GM23248 (cell line): Measurements from ENCODE around the gene KRT31. TPM values are rescaled to one million over a fixed set of nuclear protein-coding genes. Genes with fewer than 3 reads are reported as not detected.

Experiments
- DNase-seq: peaks from one replicate; pipeline ENCODE4 v3.0.0-alpha.2; 2015
- H2AFZ ChIP-seq: fragments of 200-600 bp; sonication (generic); 2 replicates; pipeline ENCODE4 v1.6.1; 2016; ENCODE audit warnings: antibody characterized with exemption
- H3F3A ChIP-seq: fragments of 200-600 bp; sonication (generic); 2 replicates; pipeline ENCODE4 v1.6.1; 2016; ENCODE audit warnings: mild to moderate bottlenecking, antibody characterized with exemption, mixed run types; ENCODE audit not compliant: insufficient read depth
- H3K27ac ChIP-seq: fragments of 200-600 bp; sonication (generic); 2 replicates; pipeline ENCODE4 v1.5.1; 2016; ENCODE audit warnings: mild to moderate bottlenecking
- H3K27me3 ChIP-seq: fragments of 200-600 bp; sonication (generic); replicated peaks from 2 replicates; pipeline ENCODE4 v1.6.1; 2016; ENCODE audit warnings: mild to moderate bottlenecking; ENCODE audit not compliant: insufficient read depth
- H3K36me3 ChIP-seq: fragments of 200-600 bp; sonication (generic); 2 replicates; pipeline ENCODE4 v1.6.1; 2016; ENCODE audit warnings: low read depth, mild to moderate bottlenecking
- H3K4me1 ChIP-seq: fragments of 200-600 bp; sonication (generic); 2 replicates; pipeline ENCODE4 v1.6.1; 2016; ENCODE audit warnings: mild to moderate bottlenecking; ENCODE audit not compliant: insufficient read depth
- H3K4me2 ChIP-seq: fragments of 200-600 bp; sonication (generic); one replicate; pipeline ENCODE4 v1.6.1; 2016; ENCODE audit warnings: mild to moderate bottlenecking; ENCODE audit not compliant: unreplicated experiment
- H3K4me3 ChIP-seq: fragments of 200-600 bp; sonication (generic); 2 replicates; pipeline ENCODE4 v1.5.1; 2016; ENCODE audit warnings: mild to moderate bottlenecking
- H3K79me2 ChIP-seq: fragments of 200-600 bp; sonication (generic); 2 replicates; pipeline ENCODE4 v1.6.1; 2016; ENCODE audit warnings: mild to moderate bottlenecking; ENCODE audit not compliant: insufficient read depth
- H3K9ac ChIP-seq: fragments of 200-600 bp; sonication (generic); 2 replicates; pipeline ENCODE4 v1.6.1; 2016; ENCODE audit warnings: mild to moderate bottlenecking
- H3K9me2 ChIP-seq: fragments of 200-600 bp; sonication (generic); 2 replicates; pipeline ENCODE4 v1.6.1; 2016; ENCODE audit warnings: mixed run types, mild to moderate bottlenecking, moderate library complexity; ENCODE audit not compliant: insufficient read depth
- H3K9me3 ChIP-seq: fragments of 200-600 bp; sonication (generic); one replicate; pipeline ENCODE4 v1.6.1; 2017; ENCODE audit warnings: low read depth
- H4K20me1 ChIP-seq: fragments of 200-600 bp; sonication (generic); 2 replicates; pipeline ENCODE4 v1.6.0; 2016; ENCODE audit not compliant: insufficient read depth
- EZH2 ChIP-seq: fragments of 200-600 bp; sonication (generic); IDR thresholded peaks from 2 replicates; pipeline ENCODE4 v1.6.1; 2018; ENCODE audit warnings: antibody characterized with exemption, mild to moderate bottlenecking; ENCODE audit not compliant: insufficient read depth, poor library complexity, severe bottlenecking
- EZH2phosphoT487 ChIP-seq: fragments of 200-600 bp; sonication (generic); IDR thresholded peaks from 2 replicates; pipeline ENCODE4 v1.6.1; 2018; ENCODE audit warnings: antibody characterized with exemption, moderate library complexity, mild to moderate bottlenecking, low read depth; ENCODE audit not compliant: insufficient read depth
- WGBS, 2 experiments: methylation state at CpG; one replicate each; pipeline ENCODE4 v1.1.6; 2015 to 2017; ENCODE audit warnings: low lambda C conversion rate in 2 of 2, low coverage in 1 of 2; ENCODE audit errors: missing lambda C conversion rate in 2 of 2; 5-methylcytosine and 5-hydroxymethylcytosine counted together
- in situ Hi-C: fragments of 300-500 bp; cut with MboI; formaldehyde crosslinking; loops from 2 replicates; pipeline ENCODE4 v1.15.0; 2020
- polyA plus RNA-seq: library from polyadenylated mRNA; unstranded; fragments of >200 nt; fragmentation: Nextera tagmentation; extraction: Ambion mirVana; gene quantifications from 2 replicates; pipeline ENCODE4 v1.2.1, GENCODE V29; 2016
- total RNA-seq: library from RNA; depleted of rRNA; stranded (reverse); fragments of >200 nt; shearing (Covaris generic); gene quantifications from 2 replicates; pipeline ENCODE4 v1.2.3, GENCODE V29; 2014

KRT31 gene
- total and polyA plus RNA-seq, 2 experiments from 2014 or later, result not detected

DNA sequence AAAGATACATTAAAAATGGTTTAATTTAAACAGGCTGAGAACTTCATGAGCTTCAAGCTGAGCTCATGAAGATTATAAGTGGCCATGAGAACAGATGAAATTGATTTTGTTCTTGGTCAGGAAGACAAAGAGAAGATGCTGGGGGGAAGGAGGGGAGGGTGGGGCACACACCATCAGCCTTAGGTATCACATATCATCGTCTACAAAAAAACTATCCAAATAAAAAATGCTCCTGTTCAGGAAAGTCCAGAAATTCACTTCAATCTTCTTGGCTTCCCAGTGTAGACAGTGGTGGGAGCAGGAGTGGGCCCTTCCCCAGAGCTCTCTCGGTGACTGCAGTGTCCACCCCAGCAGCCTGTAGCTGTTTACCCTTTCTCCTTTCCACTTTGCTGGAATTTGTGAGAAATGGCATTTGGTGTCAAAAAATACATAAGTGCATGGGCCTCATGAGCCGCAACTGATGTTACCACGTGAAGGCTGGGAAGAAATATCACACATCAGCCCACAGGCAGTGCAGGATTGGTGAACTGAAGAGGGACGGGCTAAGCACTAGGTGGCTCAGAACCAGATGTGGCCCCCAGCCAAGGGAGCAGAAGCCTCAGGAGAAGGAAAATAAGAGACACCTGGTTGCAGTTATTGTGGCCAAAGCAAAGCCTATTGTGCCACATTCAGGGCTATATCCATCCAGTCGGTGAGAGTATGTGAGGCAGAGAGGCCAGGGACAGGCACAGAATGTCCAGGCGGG lies 20.9 kb upstream of the KRT31 start:
- TF ChIP-seq EZH2phosphoT487, result no peak
- TF ChIP-seq EZH2, result no peak
- H3K79me2 ChIP-seq, result no peaks in the 10 kb centered on the region
- peaks cover 48% of the 10 kb centered on the region for H3K4me1 ChIP-seq
- no peak overlapping the region for H3K27ac ChIP-seq
- H3F3A ChIP-seq, result no peaks in the 10 kb centered on the region
- H3K36me3 ChIP-seq, result no peaks in the 10 kb centered on the region
- no peak overlapping the region for H3K4me3 ChIP-seq
- H3K27me3 ChIP-seq, result no peaks in the 10 kb centered on the region
- DNase-seq, result no peak
- WGBS, 2 experiments, result 79 to 94% methylated on average over 6 to 7 of the region's 7 CpGs
- H2AFZ ChIP-seq, result no peak overlapping the region
- H3K4me2 ChIP-seq, result no peak overlapping the region
- H3K9me2 ChIP-seq, result no peaks in the 10 kb centered on the region
- no peak overlapping the region for H3K9ac ChIP-seq
- H3K9me3 ChIP-seq, result no peaks in the 10 kb centered on the region
- in situ Hi-C loops, result no loop called here
- H4K20me1 ChIP-seq, result no peaks in the 10 kb centered on the region

DNA sequence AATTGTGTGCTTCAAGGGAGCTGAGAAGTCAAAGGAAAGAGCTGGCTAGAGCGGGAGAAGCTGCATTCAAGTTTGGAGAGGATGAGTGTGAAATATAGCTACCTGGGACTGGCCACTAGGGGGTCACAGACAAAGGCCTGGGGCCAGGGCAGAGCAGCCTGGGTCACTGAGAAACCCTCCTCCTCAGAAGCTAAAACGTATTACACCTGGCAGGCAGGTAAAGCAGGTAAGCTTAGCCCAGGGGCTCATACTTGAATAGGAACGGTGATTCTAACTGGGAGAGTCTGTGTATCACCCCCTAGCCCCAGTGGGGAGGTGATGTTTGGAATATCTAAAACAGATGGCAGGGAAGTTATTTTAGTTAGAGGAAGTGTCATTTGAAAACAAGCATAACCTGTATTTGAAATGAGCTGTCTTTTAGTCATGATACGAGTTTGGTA lies 20.2 kb upstream of the KRT31 start:
- Histone ChIP-seq H3K9me3 (no peaks in the 10 kb centered on the region), H2AFZ (no peak overlapping the region), H3K4me2 (peak overlapping the region; percentile 8), H3K27ac (no peak overlapping the region), H3F3A (no peaks in the 10 kb centered on the region), H3K79me2 (no peaks in the 10 kb centered on the region), H3K9ac (no peak overlapping the region), H4K20me1 (no peaks in the 10 kb centered on the region), H3K4me3 (no peak overlapping the region), H3K9me2 (no peaks in the 10 kb centered on the region), H3K27me3 (no peaks in the 10 kb centered on the region), H3K36me3 (no peaks in the 10 kb centered on the region), H3K4me1 (peaks cover 48% of the 10 kb centered on the region)
- no peak for DNase-seq
- in situ Hi-C loops, result no loop called here
- TF ChIP-seq EZH2 (no peak), EZH2phosphoT487 (no peak)
- WGBS, 2 experiments, result 23 to 27% methylated on average over 4 of the region's 4 CpGs

DNA sequence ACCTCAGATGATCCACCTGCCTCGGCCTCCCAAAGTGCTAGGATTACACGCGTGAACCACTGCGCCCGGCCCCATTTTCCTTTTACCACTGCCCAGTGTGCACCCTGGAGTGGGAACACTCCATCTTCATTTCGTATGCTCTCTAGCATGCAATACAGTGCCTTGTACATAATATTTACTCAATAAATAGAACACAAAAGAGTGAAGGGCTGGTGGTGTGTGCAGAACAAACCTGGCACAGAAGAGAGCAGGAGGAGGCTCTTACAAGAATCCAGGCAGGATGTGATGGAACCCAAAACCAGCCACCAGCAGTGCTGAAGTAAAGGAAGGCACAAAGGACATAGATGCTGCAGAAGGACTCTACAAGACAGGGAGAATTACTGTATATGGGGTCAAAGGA lies 19.7 kb upstream of the KRT31 start:
- H3K4me2 ChIP-seq, result peak overlapping the region; percentile 8

DNA sequence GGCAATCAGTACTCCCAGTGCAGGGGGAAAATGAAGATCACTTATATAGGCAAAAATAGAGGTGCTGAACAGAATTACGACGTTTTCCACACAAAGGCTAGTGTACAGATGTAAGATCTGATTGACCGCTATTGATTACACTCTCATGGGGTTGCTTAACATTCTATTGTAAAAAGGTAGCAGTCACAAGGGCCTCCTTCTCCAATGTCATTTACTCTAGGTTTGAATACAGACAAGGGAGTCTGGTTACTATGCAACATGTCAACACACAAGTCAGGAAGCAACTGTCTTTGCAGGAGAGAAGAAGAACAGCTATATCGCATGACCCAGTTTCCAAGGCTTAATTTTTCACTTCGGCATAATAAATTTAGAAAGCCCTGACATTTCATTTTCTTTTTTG lies 19.1 kb upstream of the KRT31 start:
- TF ChIP-seq EZH2 (no peak), EZH2phosphoT487 (no peak)
- Histone ChIP-seq H3K4me1 (peaks cover 48% of the 10 kb centered on the region), H3K9me3 (no peaks in the 10 kb centered on the region), H3K4me2 (no peak overlapping the region), H3K27ac (no peak overlapping the region), H3K79me2 (no peaks in the 10 kb centered on the region), H3K9me2 (no peaks in the 10 kb centered on the region), H2AFZ (no peak overlapping the region), H3K27me3 (no peaks in the 10 kb centered on the region), H3K4me3 (no peak overlapping the region), H3K36me3 (no peaks in the 10 kb centered on the region), H3K9ac (no peak overlapping the region), H4K20me1 (no peaks in the 10 kb centered on the region), H3F3A (no peaks in the 10 kb centered on the region)
- in situ Hi-C loops, result no loop called here
- 87 to 93% methylated on average over 5 of the region's 5 CpGs for WGBS, 2 experiments
- DNase-seq, result no peak

More for the DNA sequence above, 19.7 kb upstream of the KRT31 start:
- Histone ChIP-seq H3K27me3 (no peaks in the 10 kb centered on the region), H3K9me3 (no peaks in the 10 kb centered on the region), H3K4me1 (peaks cover 48% of the 10 kb centered on the region), H3K27ac (no peak overlapping the region), H3K4me3 (no peak overlapping the region), H3K9me2 (no peaks in the 10 kb centered on the region), H3K79me2 (no peaks in the 10 kb centered on the region), H4K20me1 (no peaks in the 10 kb centered on the region), H2AFZ (no peak overlapping the region), H3F3A (no peaks in the 10 kb centered on the region), H3K9ac (no peak overlapping the region), H3K36me3 (no peaks in the 10 kb centered on the region)
- in situ Hi-C loops, result no loop called here
- no peak for DNase-seq
- TF ChIP-seq EZH2phosphoT487 (no peak), EZH2 (no peak)
- 94 to 95% methylated on average over 6 of the region's 6 CpGs for WGBS, 2 experiments
